GM21367 (cell line): ENCODE measurements around the gene AMPD3.

Experiments
- ATAC-seq: cut with Tn5 transposase; IDR thresholded peaks from one replicate; pipeline ENCODE4 v1.9.1; 2021; ENCODE audit not compliant: unreplicated experiment

AMPD3 gene

DNA sequence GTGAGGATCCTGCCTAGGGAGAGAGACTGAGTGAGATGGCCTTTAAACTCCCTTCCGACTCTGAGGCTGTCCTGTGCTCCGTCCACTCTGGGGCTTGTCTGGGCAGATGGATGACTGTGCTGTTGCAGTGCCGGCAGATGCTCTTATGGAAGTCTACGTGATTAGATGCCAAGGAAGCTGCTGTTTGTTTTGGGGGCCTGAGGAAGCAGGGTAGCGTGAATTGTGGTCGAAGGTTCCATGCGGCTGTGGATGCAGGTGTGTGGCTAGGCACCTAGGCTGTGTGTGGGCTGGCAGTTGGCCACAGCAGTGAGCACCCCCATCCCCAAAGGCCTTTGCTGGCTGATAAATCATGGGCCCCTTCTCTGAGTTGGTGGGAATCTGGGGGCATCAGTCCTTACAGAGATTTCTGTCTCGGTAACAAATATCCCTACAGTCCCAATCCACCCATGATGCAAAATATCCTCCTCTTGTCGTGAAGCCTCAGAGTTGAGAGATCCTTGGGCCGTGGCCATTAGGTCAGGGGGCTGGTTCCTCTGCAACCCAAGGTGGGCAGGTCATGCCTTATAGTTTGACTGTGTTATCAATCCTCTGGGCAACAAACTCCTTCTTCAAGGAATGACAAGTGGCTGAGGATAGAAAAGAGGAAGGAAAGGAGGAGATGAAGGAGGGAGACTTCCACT is 31.2 kb downstream of the AMPD3 start:
- ATAC-seq: no peak

DNA sequence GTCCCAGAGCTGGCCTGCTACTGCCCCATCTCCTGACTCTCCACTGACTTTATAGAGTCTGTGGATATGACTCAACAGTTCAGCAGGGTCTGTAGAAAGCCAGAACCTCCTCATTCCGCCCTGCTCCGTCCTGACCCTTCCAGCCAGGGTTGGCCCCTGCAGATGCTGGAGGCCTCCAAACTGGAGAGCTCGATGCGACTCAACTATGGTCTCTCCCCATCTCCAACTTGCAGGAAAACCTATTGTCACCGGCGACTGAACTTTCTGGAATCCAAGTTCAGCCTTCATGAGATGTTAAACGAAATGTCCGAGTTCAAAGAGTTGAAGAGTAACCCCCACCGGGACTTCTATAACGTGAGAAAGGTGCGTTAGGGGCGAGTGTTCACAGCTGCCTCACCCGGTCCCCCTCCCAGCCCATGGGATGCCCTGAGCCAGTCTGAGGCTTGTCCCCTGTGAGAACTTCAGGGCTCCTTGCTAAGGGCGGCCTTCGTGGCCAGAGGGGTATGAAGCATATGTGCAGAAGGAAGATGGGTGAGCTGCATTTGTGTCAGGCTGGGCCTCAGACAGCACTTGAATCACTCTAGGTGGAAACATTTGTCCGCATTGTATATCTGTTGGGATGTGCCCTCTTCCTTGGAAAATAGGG is 32.1 kb downstream of the AMPD3 start:
- no peak for ATAC-seq

GRCh38 chr11:10488121-10488933 is 33.3 kb downstream of the AMPD3 start:
- no peak for ATAC-seq

DNA sequence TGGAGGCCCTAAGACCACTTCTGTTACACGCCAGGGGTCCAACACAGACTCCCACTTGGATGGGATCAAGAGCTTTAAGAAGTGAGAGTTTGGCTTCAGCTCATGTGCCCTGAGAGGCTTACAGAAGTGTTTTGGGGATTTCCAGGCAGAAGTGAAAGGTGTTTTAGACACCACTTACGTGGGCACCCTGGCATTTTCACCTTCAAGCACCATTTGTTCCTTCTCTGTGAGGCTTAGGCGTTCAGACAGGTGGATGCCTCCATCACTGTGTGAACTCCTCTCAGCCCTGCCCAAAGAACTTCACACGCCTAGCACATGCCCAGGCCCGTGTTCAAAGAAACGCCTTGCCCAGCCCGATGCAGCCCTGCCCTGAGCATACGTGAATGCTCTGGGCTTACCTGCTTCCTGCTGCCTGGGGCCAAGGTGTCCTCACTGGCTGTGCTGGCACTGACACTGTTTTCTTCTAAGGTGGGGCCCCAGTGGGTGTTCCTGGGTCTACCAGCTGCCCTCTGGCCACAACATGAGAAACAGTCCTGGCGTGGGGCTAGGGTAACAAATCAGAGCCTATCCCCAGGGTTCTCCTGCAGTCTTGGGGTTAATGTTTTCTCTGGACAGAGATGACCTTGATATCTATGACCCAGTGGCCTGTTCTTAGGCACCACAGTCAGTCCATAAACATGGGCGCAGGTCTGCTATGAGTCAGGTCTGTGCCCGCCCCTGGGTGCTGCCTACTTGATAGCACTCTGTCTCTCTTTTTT is 34.0 kb downstream of the AMPD3 start:
- no peak for ATAC-seq

DNA sequence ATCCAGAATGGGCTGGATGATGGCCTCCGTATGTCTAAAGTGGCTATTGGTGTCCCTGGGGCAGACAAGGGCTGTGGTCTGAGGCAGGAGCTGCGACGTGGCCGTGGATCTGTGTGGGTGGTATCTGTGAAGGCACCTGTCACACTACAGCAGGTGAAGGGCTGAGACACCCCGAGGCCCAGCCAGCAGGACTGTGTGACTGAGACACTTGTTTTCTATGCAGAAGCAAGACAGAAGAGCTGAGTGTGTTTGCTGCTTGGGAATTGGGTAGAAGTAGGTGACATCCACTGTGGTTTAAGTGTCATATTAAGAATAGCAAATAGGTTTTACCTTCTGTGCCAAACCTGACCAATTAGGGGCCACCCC is 35.0 kb downstream of the AMPD3 start:
- no peak for ATAC-seq

GRCh38 chr11:10490398-10491241 is 35.6 kb downstream of the AMPD3 start:
- ATAC-seq: no peak

- ATAC-seq: no peak
Measured at GRCh38 chr11:10492084-10492483, 37.0 kb downstream of the AMPD3 start.

- ATAC-seq: no peak
Measured at GRCh38 chr11:10493041-10493663, 38.1 kb downstream of the AMPD3 start.

DNA sequence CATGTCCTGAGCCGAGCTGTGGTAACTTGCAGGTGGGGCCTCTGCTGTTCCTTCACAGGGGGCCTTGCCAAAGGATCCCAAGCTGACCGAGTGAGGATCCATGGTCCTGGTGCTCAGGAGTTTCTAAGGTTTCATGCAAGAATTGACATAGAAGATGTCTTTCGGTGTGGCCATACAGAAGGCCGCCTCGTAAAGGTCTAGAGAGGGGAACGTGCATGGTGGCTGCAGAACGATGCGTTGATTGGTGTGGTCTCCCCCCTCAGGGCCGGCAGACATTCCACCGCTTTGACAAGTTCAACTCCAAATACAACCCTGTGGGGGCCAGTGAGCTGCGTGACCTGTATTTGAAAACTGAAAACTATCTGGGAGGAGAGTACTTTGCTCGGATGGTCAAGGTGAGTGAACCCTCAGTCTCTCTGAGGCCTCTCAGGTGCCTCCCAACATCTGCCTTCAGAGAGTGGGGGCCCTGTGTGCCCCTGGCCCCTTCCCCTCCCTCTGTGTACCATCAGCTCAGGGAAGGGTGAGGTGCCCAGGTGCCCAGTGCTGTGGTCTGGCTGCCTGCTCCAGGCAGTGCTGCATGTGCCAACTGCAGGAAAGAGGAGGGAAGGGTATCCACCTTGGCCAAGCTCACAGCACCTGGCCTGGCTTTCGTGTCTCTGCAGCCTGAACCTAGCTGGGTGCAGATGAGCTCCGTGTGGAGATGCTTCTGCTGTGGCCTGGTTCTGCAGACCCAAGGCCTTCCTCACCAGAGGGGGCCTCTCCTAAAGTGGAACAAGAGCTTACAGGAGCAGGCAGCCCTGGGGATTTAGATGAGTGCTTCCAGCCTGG is 39.8 kb downstream of the AMPD3 start:
- ATAC-seq: no peak

DNA sequence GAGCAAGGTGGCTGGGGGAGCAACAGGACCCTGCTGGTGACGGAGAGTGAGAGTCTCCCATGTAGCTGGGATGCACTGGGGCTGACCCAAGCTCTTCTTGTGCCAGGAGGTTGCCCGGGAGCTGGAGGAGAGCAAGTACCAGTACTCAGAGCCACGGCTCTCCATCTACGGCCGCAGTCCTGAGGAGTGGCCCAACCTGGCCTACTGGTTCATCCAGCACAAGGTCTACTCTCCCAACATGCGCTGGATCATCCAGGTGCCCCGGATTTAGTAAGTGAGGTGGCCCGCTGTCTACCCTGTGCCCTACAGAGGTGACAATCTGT is 40.4 kb downstream of the AMPD3 start:
- ATAC-seq: no peak

GRCh38 chr11:10496296-10496936 is 41.4 kb downstream of the AMPD3 start:
- no peak for ATAC-seq

DNA sequence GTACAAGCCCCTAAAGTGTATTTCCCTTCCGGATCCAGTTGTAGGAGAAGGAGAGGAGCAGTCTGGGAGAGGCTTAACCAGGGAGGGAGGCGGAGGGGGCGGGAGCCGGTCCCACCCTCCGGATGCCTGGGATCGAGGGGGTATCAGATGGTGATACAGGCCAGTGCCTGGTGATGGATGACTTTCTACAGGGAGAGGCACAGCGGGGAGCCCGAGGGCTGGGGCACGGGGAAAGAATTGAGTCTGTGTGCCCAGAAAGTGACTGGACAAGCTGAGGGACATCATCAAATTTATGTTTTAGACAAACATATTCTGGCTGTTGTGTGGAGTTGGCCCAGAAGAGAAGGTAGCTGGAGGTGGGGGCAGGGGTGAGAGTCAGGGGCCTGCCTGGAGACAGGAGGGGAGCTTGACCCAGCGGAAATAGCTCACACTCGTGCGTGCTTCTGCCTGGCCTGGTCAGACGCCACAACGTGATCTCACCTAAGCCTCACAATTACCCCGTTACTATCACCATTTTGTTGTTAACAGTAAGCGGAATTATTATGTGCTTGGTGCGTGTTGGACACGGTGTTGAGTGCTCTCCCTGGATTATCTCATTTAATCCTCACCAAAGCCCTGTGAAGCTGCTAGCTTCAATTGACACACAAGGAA is 42.4 kb downstream of the AMPD3 start:
- no peak for ATAC-seq

- no peak for ATAC-seq
Measured at GRCh38 chr11:10498022-10498400, 42.9 kb downstream of the AMPD3 start.

DNA sequence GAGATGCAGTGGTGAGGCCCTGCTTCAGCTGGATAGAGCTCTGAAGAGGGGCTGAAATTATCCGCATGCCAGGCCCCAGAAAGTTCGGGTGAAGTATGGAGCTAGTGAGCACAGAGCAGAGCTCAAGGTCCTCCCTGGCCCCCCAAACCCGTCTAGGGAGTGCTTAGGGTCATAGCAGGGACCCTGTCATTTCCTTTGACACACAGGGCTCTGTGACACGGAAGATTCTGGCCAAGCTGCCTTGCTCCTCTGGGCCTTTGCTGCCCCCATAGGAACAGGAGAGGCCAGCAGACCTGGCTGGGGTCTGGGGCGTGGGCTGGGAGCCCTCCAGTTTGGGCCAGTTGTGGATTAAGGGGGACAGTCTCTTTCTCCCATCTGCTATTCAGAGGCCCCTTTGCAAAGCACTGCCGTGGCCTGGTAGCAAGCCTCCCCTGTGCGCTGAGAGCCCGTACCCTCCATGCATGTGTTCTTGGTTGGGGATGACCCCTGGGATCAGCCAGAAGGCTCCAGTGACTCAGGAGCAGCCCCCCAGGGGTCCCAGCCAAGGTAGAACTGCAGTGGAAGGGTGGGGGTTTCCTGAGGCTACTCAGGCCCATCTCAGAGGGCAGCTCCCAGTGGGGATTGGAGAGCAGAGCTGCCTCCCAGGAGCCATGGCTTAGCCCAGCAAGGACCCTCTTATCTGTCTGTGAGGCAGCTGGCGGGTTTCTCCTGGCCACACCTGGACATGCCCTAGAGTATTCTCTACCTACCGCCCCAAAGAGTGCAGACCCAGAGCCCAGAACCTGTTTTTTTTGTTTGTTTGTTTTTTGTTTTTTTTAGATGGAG is 43.6 kb downstream of the AMPD3 start:
- ATAC-seq: no peak

DNA sequence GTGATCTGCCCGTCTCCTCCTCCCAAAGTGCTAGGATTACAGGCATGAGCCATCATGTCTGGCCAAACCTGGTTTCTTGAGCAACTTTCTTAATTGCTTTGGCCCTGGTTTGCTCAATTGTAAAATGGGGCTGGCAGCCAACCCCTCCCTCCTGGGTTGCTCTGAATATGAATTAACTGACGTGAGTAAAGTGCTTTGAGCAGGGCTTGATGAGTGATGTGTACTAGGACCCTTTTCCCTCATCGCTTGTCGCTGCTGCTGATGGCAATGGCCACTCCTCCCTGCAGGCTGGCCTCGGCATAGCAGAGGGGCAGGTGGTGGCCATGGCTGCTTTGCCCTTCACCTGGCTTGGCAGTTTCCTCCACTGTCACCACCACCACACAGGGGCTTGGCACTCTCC is 44.4 kb downstream of the AMPD3 start:
- no peak for ATAC-seq

- ATAC-seq: no peak
Measured at GRCh38 chr11:10499874-10500601, 45.0 kb downstream of the AMPD3 start.
